PFSK-1 (cell line): ENCODE measurements around the gene TNNC1.

Experiments
- POLR2AphosphoS5 ChIP-seq: IDR thresholded peaks from 2 replicates; pipeline ENCODE4 v1.6.1; 2012; ENCODE audit warnings: low read depth, mild to moderate bottlenecking, control low read depth, low read length, moderate library complexity
- SIN3A ChIP-seq: IDR thresholded peaks from 2 replicates; pipeline ENCODE4 v1.6.1; 2012; ENCODE audit warnings: mild to moderate bottlenecking, low read length, moderate library complexity, borderline replicate concordance; ENCODE audit not compliant: insufficient read depth
- TAF1 ChIP-seq: IDR thresholded peaks from 2 replicates; pipeline ENCODE4 v1.6.1; 2012; ENCODE audit warnings: low read length, control low read depth, borderline replicate concordance; ENCODE audit not compliant: insufficient read depth
- TF ChIP-seq, protein P1 (sequence below), 2 experiments: IDR thresholded peaks; 2 replicates each; pipeline versions ENCODE4 v1.6.1 to v1.8.0; 2011 to 2012; ENCODE audit warnings: low read depth in 2 of 2, low read length in 2 of 2, control low read depth in 1 of 2, inconsistent platforms in 1 of 2, mild to moderate bottlenecking in 1 of 2, moderate library complexity in 1 of 2; ENCODE audit not compliant: insufficient read depth in 1 of 2

DNA sequence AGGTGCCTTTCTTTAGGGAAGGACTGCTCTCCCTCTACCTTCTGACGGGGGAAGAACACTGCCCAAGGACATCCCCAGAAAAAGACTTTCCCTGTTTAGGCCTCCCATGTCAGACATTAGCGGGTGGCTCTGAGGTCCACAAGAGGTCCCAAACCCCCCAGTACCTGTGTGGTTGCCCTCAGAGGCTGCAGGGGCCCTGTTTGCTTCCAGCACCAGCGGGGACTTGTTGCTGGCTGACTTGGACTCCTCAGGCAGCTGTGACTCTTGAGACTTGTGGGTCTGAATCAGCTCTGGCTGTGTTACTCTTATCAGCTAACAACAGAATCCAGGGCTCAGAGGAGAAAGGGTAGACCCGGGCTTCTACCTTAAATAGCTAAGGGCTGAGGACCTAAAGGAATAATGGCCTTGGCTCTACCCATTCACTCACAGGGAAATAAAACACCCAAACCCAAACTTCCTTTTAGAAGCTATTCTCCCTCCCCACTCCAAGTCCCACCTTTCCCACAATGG lies 48.2 kb downstream of the TNNC1 start:
- TF ChIP-seq TAF1 = no peak
- TF ChIP-seq, protein P1, sequence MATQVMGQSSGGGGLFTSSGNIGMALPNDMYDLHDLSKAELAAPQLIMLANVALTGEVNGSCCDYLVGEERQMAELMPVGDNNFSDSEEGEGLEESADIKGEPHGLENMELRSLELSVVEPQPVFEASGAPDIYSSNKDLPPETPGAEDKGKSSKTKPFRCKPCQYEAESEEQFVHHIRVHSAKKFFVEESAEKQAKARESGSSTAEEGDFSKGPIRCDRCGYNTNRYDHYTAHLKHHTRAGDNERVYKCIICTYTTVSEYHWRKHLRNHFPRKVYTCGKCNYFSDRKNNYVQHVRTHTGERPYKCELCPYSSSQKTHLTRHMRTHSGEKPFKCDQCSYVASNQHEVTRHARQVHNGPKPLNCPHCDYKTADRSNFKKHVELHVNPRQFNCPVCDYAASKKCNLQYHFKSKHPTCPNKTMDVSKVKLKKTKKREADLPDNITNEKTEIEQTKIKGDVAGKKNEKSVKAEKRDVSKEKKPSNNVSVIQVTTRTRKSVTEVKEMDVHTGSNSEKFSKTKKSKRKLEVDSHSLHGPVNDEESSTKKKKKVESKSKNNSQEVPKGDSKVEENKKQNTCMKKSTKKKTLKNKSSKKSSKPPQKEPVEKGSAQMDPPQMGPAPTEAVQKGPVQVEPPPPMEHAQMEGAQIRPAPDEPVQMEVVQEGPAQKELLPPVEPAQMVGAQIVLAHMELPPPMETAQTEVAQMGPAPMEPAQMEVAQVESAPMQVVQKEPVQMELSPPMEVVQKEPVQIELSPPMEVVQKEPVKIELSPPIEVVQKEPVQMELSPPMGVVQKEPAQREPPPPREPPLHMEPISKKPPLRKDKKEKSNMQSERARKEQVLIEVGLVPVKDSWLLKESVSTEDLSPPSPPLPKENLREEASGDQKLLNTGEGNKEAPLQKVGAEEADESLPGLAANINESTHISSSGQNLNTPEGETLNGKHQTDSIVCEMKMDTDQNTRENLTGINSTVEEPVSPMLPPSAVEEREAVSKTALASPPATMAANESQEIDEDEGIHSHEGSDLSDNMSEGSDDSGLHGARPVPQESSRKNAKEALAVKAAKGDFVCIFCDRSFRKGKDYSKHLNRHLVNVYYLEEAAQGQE (IDR thresholded peaks at IDR 0.05; ENCODE audit: insufficient read depth in 1 of 2, low read depth in 2 of 2, low read length in 2 of 2) = no peak
- no peak for TF ChIP-seq SIN3A
- TF ChIP-seq POLR2AphosphoS5 = no peak
